GM23248 (cell line): ENCODE results near the gene FAM110A.

ENCODE experiments used
- EZH2 ChIP-seq: fragments of 200-600 bp; sonication (generic); IDR thresholded peaks from 2 replicates; pipeline ENCODE4 v1.6.1; 2018; ENCODE audit warnings: antibody characterized with exemption, mild to moderate bottlenecking; ENCODE audit not compliant: insufficient read depth, poor library complexity, severe bottlenecking
- EZH2phosphoT487 ChIP-seq: fragments of 200-600 bp; sonication (generic); IDR thresholded peaks from 2 replicates; pipeline ENCODE4 v1.6.1; 2018; ENCODE audit warnings: antibody characterized with exemption, moderate library complexity, mild to moderate bottlenecking, low read depth; ENCODE audit not compliant: insufficient read depth

DNA sequence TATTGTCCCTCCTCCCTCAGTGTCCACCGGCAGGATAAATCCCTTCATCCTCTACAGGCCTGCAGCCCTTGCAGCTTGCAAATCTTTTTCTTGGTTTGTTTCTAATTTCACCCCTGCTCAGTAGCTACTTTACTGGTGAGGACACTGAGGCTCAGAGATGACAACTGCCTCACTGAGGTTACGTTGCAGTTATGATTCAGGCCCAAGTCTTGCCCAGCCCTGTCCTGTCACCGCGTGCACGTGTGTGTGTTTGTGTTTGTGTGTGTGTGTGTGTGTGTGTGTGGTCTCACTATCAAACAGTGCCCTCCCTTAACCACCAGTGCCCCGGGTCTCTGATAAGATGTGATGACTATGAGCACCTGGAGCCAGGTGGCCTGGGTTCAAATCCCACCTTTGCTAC, 21.1 kb downstream of the FAM110A start:
- no peak for TF ChIP-seq EZH2
- TF ChIP-seq EZH2phosphoT487, result no peak
